ENCODE measurements around the gene MEGF11.

DNA sequence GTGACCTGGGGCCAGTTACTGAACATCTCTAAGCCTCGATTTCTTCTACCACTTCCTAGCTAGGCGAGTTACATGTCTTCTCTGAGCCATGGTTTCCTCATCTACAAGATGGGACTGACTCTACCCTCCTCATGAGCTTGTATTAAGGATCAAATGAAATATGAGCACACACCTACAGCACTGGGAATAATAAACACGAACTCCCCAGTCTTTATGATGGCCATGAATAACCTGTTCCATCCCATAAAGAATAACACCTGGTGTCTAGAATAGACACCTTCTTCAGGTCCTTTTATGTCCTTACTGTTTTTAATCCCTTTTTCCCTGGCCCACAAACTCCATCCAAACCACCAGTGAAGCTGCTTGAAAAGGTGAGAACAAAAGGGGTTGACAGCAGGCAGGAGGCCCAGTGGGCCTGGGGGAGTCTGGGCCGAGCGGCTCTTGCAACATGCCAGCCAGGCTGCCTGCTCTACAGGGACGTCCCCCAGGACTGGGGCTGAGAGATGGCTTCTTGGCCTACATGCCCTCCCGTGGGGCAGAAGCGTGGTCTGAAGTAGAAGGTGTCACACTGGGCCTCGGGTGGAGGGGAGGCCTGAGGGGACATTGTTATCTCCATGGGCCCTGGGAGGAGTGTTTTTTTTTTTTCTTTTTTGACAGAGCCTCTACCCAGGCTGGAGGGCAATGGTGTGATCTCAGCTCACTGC, 206.1 kb downstream of the MEGF11 start:
- TF ChIP-seq, protein P1, sequence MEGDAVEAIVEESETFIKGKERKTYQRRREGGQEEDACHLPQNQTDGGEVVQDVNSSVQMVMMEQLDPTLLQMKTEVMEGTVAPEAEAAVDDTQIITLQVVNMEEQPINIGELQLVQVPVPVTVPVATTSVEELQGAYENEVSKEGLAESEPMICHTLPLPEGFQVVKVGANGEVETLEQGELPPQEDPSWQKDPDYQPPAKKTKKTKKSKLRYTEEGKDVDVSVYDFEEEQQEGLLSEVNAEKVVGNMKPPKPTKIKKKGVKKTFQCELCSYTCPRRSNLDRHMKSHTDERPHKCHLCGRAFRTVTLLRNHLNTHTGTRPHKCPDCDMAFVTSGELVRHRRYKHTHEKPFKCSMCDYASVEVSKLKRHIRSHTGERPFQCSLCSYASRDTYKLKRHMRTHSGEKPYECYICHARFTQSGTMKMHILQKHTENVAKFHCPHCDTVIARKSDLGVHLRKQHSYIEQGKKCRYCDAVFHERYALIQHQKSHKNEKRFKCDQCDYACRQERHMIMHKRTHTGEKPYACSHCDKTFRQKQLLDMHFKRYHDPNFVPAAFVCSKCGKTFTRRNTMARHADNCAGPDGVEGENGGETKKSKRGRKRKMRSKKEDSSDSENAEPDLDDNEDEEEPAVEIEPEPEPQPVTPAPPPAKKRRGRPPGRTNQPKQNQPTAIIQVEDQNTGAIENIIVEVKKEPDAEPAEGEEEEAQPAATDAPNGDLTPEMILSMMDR (IDR thresholded peaks at IDR 0.05; ENCODE audit: low read depth, low read length), result no peak
- TF ChIP-seq EZH2phosphoT487 (IDR thresholded peaks at IDR 0.05; ENCODE audit: low read depth), result no peak

All from OCI-LY3 (cell line).